ENCODE measurements around the gene PPP1R7.
A peak's percentile ranks its signal among the peaks of the same experiment; 100 is the strongest.

PPP1R7 gene

DNA sequence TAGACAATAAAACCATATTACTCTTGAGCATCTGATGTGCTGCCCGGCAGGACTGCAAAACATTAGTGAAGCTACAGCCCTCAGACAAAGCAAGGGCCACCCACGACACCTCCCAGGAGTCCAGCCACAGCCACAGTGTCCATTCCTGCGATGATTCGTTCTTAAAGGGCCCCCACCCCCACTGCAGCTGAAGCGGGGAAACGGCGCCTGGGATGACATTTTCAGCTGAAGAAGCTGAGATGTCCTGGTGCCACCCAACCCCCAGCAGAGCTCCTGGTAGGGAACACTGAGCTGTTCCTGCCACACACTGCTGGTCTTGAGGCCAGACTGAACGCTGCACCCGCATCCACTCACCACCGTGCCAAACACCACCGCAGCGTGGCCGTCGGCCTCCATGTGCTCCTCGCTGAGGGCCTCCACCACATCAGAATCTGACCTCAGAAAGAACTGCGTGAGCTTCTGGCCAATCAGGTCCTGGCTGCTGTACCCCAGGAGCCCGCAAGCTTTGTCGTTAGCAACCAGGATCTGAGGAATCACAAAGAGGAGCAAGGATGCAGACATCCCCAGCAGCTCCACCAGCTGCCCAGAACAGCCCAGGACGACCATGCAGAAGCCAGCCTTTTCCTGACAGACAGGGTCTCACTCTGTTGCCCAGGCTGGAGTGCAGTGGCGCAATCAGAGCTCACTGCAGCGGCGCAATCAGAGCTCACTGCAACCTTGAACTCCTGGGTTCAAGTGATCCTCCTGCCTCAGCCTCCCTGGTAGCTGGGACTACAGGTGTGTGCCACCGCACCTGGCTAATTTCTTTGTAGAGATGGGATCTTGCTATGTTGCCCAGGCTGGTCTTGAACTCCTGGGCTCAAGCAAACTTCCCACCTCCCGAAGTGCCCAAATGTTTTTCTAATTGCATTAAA, 10.5 kb upstream of the PPP1R7 start:
- DNase-seq (ENCODE audit: low spot score): no peak

- DNase-seq (ENCODE audit: low spot score): no peak
Observed at GRCh38 chr2:241140445-241140840, 9.8 kb upstream of the PPP1R7 start.

DNA sequence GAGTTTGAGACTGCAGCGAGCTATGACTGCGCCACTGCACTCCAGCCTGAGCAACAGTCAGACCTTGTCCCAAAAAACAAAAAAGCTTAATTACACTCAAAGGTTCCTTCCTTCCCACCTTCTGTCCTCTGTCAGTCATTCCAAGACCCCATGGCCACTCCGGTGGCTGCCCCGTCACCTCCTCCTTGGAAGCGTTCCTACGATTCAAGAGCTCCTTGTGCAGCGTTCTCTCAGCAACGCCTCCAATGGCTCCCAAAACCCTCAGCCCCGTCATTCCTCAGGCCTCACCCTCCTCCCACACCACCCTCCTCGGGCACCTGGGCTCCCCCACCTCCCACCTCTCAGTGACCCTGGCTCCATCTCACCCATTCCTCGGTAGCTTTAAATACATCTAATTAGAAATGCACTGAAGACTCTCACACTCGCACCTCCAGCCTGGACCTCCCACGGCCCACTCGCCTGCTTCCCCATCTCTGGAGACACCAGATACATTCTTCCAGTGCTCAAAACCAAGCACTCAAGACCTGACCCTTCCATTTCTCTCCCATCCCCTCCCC, 9.0 kb upstream of the PPP1R7 start:
- no peak for DNase-seq (ENCODE audit: low spot score)

GRCh38 chr2:241142063-241142462, 8.2 kb upstream of the PPP1R7 start:
- no peak for DNase-seq (ENCODE audit: low spot score)

DNA sequence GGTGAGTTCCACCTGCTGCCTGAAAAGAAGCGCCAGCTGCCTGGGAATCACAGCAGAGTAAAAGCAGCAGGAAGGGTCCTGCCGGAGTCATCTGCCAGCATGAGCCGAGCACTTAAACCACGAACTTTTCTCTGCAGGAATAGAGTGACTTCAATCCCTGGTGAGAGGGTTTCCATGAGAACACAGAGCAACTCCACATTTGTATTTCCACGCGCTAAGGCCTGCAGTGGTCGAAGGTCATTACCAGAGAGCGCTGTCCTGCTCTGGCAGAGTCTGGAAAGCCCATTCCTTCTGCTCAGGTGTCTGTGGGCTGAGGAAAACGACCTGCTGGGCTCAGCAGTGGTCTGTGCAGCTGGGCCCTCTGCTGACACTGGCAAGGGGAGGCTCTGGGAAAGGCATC, 7.7 kb upstream of the PPP1R7 start:
- no peak for DNase-seq (ENCODE audit: low spot score)

GRCh38 chr2:241146286-241146685, 4.0 kb upstream of the PPP1R7 start:
- no peak for DNase-seq (ENCODE audit: low spot score)

- DNase-seq (ENCODE audit: low spot score): no peak
Observed at GRCh38 chr2:241147336-241147735, 2.9 kb upstream of the PPP1R7 start.

- no peak for DNase-seq (ENCODE audit: low spot score)
Observed at GRCh38 chr2:241148239-241148638, 2.0 kb upstream of the PPP1R7 start.

- peak; percentile 97 for DNase-seq (ENCODE audit: low spot score)
Observed at GRCh38 chr2:241148891-241149674, 1.2 kb upstream of the PPP1R7 start, which contains the start of gene PASK. TSS of gene PASK (minus strand) at chr2:241149472. CDS start at chr2:241143032, 6,440 bp downstream.

GRCh38 chr2:241149675-241149924, 667 bp upstream of the PPP1R7 start:
- DNase-seq (ENCODE audit: low spot score): no peak

GRCh38 chr2:241150660-241151530, 628 bp downstream of the PPP1R7 start:
- peak; percentile 42 for DNase-seq (ENCODE audit: low spot score)

GRCh38 chr2:241151934-241152660, 1.8 kb downstream of the PPP1R7 start:
- no peak for DNase-seq (ENCODE audit: low spot score)

DNA sequence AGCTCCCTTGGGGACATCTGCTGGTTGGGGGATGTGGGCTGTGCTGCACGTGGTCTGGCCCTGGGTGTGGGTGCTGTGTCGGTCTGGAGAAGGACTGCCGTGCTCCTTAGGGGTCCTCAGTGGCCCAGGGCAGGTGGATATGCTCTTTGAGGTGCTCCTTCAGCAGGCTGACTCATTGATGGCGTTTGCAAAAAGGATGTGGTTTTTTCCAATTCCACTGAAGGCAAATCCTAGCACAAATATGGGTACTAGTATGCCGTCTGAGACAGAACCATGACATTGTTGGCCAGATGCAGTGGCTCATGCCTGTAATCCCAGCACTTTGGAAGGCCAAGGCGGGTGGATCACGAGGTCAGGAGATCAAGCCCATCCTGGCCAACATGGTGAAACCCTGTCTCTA, 3.3 kb downstream of the PPP1R7 start:
- no peak for DNase-seq (ENCODE audit: low spot score)

DNA sequence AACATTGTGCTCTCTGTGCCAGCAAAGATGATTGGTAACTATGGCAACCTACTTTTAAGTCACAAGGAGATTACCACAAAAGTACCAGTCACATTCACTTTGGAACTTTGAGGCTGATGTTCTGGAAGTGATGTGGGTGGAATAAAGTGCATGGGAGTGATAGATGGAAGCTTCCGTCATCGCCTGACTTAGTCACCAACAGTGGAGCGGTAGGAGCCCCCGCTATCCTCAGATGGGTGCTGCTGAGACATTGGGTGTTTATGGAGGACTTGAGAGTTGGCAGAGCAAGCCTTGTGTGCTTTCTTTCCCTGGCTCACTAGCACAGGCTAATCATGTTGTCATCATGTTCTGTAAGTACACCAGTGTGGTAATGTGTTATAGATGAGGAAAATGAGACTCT, 4.6 kb downstream of the PPP1R7 start:
- peak; percentile 60 for DNase-seq (ENCODE audit: low spot score)

GRCh38 chr2:241155936-241156335, 5.7 kb downstream of the PPP1R7 start:
- no peak for DNase-seq (ENCODE audit: low spot score)

DNA sequence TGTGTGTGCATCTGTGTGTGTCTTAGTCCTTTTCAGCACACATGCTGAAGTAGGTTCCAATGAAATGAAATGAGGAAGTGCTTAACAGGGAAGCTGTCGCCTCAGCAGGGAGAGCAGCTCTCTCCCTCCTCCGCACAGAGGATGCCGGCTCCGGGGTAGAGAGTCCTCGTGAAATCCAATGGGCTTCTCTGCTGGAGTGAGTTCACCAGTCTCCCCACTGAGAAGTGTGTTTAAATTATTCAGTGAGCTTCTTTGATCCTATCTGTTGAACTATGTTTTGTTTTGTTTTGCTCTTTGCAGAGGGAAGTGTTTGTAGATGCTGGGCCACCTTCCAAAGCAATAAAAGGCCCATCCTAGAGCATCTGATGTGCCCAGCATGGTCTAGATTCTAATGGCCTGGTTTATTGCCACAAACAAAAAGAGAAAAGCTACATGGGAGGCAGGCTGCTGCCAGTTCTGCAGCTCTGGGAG, 6.7 kb downstream of the PPP1R7 start:
- DNase-seq (ENCODE audit: low spot score): peak; percentile 67

- DNase-seq (ENCODE audit: low spot score): no peak
Observed at GRCh38 chr2:241157841-241158545, 7.7 kb downstream of the PPP1R7 start.

- no peak for DNase-seq (ENCODE audit: low spot score)
Observed at GRCh38 chr2:241158546-241158900, 8.3 kb downstream of the PPP1R7 start.

GRCh38 chr2:241159116-241159515, 8.8 kb downstream of the PPP1R7 start:
- DNase-seq (ENCODE audit: low spot score): no peak

GRCh38 chr2:241160318-241160717, 10.1 kb downstream of the PPP1R7 start:
- no peak for DNase-seq (ENCODE audit: low spot score)

All from Ammon's horn (tissue), 1 donor.